Measurements from ENCODE around the gene KIF14. TPM values are rescaled to one million over a fixed set of nuclear protein-coding genes. Genes with fewer than 3 reads are reported as not detected.

Gene KIF14
- total and polyA plus RNA-seq, 2 of the 13 experiments (the other 11 are each of a cell fraction or from before 2014, with no cell fraction given), result 3.3 to 11.2 TPM

- H3K4me3 ChIP-seq (replicated peaks in 1 of 3; ENCODE audit: insufficient read depth in 1 of 3, low read depth in 2 of 3, low read length in 3 of 3), result no peak overlapping the region
- no peaks in the 10 kb centered on the region for H3K4me1 ChIP-seq (ENCODE audit: insufficient read depth, low read length)
- WGBS (ENCODE audit: low lambda C conversion rate), result 97% methylated on average over 5 of the region's 5 CpGs
- no peak overlapping the region for H3K4me2 ChIP-seq (ENCODE audit: low read depth, low read length)
- FAIRE-seq, result no peak
- in situ Hi-C loops (cut with HindIII; ENCODE audit: extremely low pct_ligation_motif_present, low pct_unique_long_range_greater_than_20kb), result no loop called here
- no peak for ATAC-seq
- no peaks in the 10 kb centered on the region for H4K20me1 ChIP-seq (ENCODE audit: insufficient read depth, low read length)
- H3K36me3 ChIP-seq (replicated peaks in 1 of 2; ENCODE audit: control insufficient read depth in 1 of 2, insufficient read depth in 2 of 2, low read length in 2 of 2), result peaks cover 9 to 34% of the 10 kb centered on the region in 2 experiments
- no peak overlapping the region for H3K27ac ChIP-seq (ENCODE audit: extremely low read length, insufficient read depth, low read length)
- H3K9me3 ChIP-seq (ENCODE audit: low read length), result no peaks in the 10 kb centered on the region
- H2AFZ ChIP-seq (ENCODE audit: low read length), result no peak overlapping the region
- H3K27me3 ChIP-seq (ENCODE audit: control insufficient read depth in 1 of 2, insufficient read depth in 2 of 2, low read length in 2 of 2), result no peaks in the 10 kb centered on the region
- no TSS peak for BruUV-seq (replicated peaks)
- DNase-seq (ENCODE audit: low spot score), result no peak
- CTCF ChIA-PET (ENCODE audit: low intra/inter-chr PET ratio, low total read pairs), result no interaction called here
- POLR2A ChIA-PET, result no interaction called here
- intact Hi-C loops (cut with micrococcal nuclease; ENCODE audit: unreplicated experiment), result no loop called here
- no peaks in the 10 kb centered on the region for H3K79me2 ChIP-seq (ENCODE audit: insufficient read depth, low read length)
- H3K9ac ChIP-seq (ENCODE audit: insufficient read depth, low read depth, low read length), result no peak overlapping the region
- TF ChIP-seq ZNF263 (CRISPR knock-in tag; IDR thresholded peaks at IDR 0.05) (no peak), JUND (CRISPR knock-in tag; IDR thresholded peaks at IDR 0.05) (no peak), DMAP1 (CRISPR knock-in tag; IDR thresholded peaks at IDR 0.05) (no peak), PHF21A (CRISPR knock-in tag; IDR thresholded peaks at IDR 0.05) (no peak), GFI1 (CRISPR knock-in tag; IDR thresholded peaks at IDR 0.05; ENCODE audit: borderline replicate concordance) (no peak), MZF1 (CRISPR knock-in tag; IDR thresholded peaks at IDR 0.05; ENCODE audit: borderline replicate concordance) (no peak), ZNF232 (CRISPR knock-in tag; IDR thresholded peaks at IDR 0.05; ENCODE audit: borderline replicate concordance) (no peak), MEIS1 (CRISPR knock-in tag; IDR thresholded peaks at IDR 0.05; ENCODE audit: borderline replicate concordance) (no peak), ZNF619 (CRISPR knock-in tag; IDR thresholded peaks at IDR 0.05) (no peak), PAX8 (CRISPR knock-in tag; IDR thresholded peaks at IDR 0.05; ENCODE audit: borderline replicate concordance) (no peak), KDM5B (CRISPR knock-in tag; IDR thresholded peaks at IDR 0.05; ENCODE audit: borderline replicate concordance) (no peak), ZNF784 (CRISPR knock-in tag; IDR thresholded peaks at IDR 0.05; ENCODE audit: borderline replicate concordance) (no peak), ZBTB33 (CRISPR knock-in tag; IDR thresholded peaks at IDR 0.05) (no peak), ZNF891 (CRISPR knock-in tag; IDR thresholded peaks at IDR 0.05) (no peak)
- TF ChIP-seq, protein P1, sequence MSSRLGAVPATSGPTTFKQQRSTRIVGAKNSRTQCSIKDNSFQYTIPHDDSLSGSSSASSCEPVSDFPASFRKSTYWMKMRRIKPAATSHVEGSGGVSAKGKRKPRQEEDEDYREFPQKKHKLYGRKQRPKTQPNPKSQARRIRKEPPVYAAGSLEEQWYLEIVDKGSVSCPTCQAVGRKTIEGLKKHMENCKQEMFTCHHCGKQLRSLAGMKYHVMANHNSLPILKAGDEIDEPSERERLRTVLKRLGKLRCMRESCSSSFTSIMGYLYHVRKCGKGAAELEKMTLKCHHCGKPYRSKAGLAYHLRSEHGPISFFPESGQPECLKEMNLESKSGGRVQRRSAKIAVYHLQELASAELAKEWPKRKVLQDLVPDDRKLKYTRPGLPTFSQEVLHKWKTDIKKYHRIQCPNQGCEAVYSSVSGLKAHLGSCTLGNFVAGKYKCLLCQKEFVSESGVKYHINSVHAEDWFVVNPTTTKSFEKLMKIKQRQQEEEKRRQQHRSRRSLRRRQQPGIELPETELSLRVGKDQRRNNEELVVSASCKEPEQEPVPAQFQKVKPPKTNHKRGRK (CRISPR knock-in tag; IDR thresholded peaks at IDR 0.05), result no peak
- TF ChIP-seq, protein P2, sequence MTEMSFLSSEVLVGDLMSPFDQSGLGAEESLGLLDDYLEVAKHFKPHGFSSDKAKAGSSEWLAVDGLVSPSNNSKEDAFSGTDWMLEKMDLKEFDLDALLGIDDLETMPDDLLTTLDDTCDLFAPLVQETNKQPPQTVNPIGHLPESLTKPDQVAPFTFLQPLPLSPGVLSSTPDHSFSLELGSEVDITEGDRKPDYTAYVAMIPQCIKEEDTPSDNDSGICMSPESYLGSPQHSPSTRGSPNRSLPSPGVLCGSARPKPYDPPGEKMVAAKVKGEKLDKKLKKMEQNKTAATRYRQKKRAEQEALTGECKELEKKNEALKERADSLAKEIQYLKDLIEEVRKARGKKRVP (CRISPR knock-in tag; IDR thresholded peaks at IDR 0.05), result no peak
- TF ChIP-seq, protein P3, sequence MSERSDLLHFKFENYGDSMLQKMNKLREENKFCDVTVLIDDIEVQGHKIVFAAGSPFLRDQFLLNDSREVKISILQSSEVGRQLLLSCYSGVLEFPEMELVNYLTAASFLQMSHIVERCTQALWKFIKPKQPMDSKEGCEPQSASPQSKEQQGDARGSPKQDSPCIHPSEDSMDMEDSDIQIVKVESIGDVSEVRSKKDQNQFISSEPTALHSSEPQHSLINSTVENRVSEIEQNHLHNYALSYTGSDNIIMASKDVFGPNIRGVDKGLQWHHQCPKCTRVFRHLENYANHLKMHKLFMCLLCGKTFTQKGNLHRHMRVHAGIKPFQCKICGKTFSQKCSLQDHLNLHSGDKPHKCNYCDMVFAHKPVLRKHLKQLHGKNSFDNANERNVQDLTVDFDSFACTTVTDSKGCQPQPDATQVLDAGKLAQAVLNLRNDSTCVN (CRISPR knock-in tag; IDR thresholded peaks at IDR 0.05; ENCODE audit: borderline replicate concordance), result no peak
- TF ChIP-seq, protein P4, sequence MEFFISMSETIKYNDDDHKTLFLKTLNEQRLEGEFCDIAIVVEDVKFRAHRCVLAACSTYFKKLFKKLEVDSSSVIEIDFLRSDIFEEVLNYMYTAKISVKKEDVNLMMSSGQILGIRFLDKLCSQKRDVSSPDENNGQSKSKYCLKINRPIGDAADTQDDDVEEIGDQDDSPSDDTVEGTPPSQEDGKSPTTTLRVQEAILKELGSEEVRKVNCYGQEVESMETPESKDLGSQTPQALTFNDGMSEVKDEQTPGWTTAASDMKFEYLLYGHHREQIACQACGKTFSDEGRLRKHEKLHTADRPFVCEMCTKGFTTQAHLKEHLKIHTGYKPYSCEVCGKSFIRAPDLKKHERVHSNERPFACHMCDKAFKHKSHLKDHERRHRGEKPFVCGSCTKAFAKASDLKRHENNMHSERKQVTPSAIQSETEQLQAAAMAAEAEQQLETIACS (CRISPR knock-in tag; IDR thresholded peaks at IDR 0.05), result no peak
These were observed 34.1 kb upstream of the KIF14 start for GRCh38 chr1:200654660-200655059.
